ENCODE data around the gene CDH26.

DNA sequence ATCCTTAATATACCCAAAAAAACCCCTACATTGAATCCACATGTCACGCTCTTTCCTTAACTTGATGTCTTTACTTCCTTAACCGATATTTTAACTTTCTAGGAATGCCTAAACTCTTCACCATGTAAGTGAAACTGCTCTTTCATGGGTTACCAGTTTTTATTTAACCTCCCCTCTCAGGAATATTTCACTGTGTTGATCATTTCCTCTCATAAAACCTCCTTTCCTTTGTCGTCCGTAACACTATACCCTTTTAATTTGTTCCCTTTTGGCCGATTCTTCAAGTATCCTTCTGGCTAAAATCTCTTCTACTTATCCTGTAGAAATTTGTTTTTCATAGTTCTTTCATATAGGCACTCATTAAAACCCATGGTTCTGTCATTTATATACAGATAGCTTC lies 49.4 kb upstream of the CDH26 start:
- TF ChIP-seq, protein P1, sequence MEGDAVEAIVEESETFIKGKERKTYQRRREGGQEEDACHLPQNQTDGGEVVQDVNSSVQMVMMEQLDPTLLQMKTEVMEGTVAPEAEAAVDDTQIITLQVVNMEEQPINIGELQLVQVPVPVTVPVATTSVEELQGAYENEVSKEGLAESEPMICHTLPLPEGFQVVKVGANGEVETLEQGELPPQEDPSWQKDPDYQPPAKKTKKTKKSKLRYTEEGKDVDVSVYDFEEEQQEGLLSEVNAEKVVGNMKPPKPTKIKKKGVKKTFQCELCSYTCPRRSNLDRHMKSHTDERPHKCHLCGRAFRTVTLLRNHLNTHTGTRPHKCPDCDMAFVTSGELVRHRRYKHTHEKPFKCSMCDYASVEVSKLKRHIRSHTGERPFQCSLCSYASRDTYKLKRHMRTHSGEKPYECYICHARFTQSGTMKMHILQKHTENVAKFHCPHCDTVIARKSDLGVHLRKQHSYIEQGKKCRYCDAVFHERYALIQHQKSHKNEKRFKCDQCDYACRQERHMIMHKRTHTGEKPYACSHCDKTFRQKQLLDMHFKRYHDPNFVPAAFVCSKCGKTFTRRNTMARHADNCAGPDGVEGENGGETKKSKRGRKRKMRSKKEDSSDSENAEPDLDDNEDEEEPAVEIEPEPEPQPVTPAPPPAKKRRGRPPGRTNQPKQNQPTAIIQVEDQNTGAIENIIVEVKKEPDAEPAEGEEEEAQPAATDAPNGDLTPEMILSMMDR (IDR thresholded peaks at IDR 0.05) = no peak
- no peak for TF ChIP-seq POLR2A (IDR thresholded peaks at IDR 0.05)
